ENCODE data around the gene NBEAL2.

GRCh38 chr3:46990573-46991374, 11.3 kb downstream of the NBEAL2 start:
- TF ChIP-seq POLR2A (IDR thresholded peaks at IDR 0.05), result no peak
- TF ChIP-seq POLR2AphosphoS5 (IDR thresholded peaks at IDR 0.05), result no peak
- TF ChIP-seq CTCF (IDR thresholded peaks at IDR 0.05), result no peak
- TF ChIP-seq EP300 (IDR thresholded peaks at IDR 0.05), result no peak
